Psoas muscle (tissue), 8 donors: ENCODE data around the gene ABITRAM. TPM values are rescaled to one million over a fixed set of nuclear protein-coding genes. Genes with fewer than 3 reads are reported as not detected.
"Not testable (repeated sequence)": the region's sequence is repeated elsewhere in the genome, so short reads cannot be mapped to it uniquely, and the experiment has no call there.

ENCODE experiments used
- ATAC-seq, 4 donors: fragments of 200-7000 bp; cut with Tn5 transposase; one replicate each; pipeline ENCODE4 v1.9.1; 2020; ENCODE audit warnings: moderate library complexity in 3 of 4, mild to moderate bottlenecking in 2 of 4
- DNase-seq, 2 donors: peaks; one replicate each; pipeline ENCODE4 v3.0.0-alpha.2; 2020
- H3K27ac ChIP-seq: fragments of 200-600 bp; one replicate; pipeline ENCODE4 v1.8.0; 2022
- H3K27me3 ChIP-seq, 3 donors: fragments of 200-600 bp in 1 of 3; one replicate each; pipeline versions ENCODE4 v1.6.1 to v1.8.0; 2013 to 2022; ENCODE audit warnings: low read length in 2 of 3, mild to moderate bottlenecking in 2 of 3, moderate library complexity in 1 of 3; ENCODE audit not compliant: insufficient read depth in 3 of 3
- H3K36me3 ChIP-seq, 2 donors: fragments of 200-600 bp in 1 of 2; one replicate each; pipeline versions ENCODE4 v1.6.1 to v1.8.0; 2013 to 2022; ENCODE audit warnings: low read depth in 1 of 2, mild to moderate bottlenecking in 1 of 2, moderate library complexity in 1 of 2; ENCODE audit not compliant: insufficient read depth in 1 of 2
- H3K4me1 ChIP-seq: fragments of 200-600 bp; one replicate; pipeline ENCODE4 v1.8.0; 2022
- H3K4me3 ChIP-seq: fragments of 200-600 bp; one replicate; pipeline ENCODE4 v1.8.0; 2022; ENCODE audit warnings: mild to moderate bottlenecking
- H3K9me3 ChIP-seq: fragments of 200-600 bp; one replicate; pipeline ENCODE4 v1.8.0; 2022
- WGBS, 3 donors: extraction: QIAGEN DNeasy Blood & Tissue Kit; methylation state at CpG; one replicate each; pipeline versions ENCODE4 v1.1.6 to v1.1.7; 2013; 5-methylcytosine and 5-hydroxymethylcytosine counted together
- intact Hi-C, 2 donors: fragments of 100-400 bp; cut with DNase I; formaldehyde crosslinking; loops; one replicate each; pipeline versions ENCODE4 v1.11.0 to v1.14.2; 2022
- polyA plus RNA-seq, 3 donors: library from polyadenylated mRNA; stranded (reverse); fragments of 200-250 nt; gene quantifications; one replicate each; pipeline ENCODE4 v1.2.3, GENCODE V29; 2013
- total RNA-seq, 4 donors: library from RNA; stranded (reverse); fragmentation: NEBNext Ultra II Directional in 2 of 4; extraction: Animal tissue kit (Norgen Biotek cat#: 25700) in 2 of 4; gene quantifications; one replicate each; pipeline versions ENCODE4 v1.2.1 to v1.2.4, GENCODE V29; 2021 to 2023
- TF ChIP-seq, protein P1 (sequence below): fragments of 200-600 bp; IDR thresholded peaks from one replicate; pipeline ENCODE4 v1.8.0; 2022; ENCODE audit warnings: antibody characterized with exemption
- donor health status: healthy with polysubstance abuse.
- donor health status: DM: no; HTN: no; CAD: no; lungs with moderate emphysema.
- donor health status: Bipolar disorder and iron deficiency.
- donor health status: healthy.
- donor health status: DM: yes; HTN: yes; CAD: no.
- donor health status: DM: no; HTN: no; CAD: no.
- donor health status: DM: no; HTN: no; CAD: no.
- donor health status: DM: yes; HTN: yes; CAD: no.

The ABITRAM gene
- total and polyA plus RNA-seq, 7 donors = 7.6 to 37.9 (median 14.1) TPM

DNA sequence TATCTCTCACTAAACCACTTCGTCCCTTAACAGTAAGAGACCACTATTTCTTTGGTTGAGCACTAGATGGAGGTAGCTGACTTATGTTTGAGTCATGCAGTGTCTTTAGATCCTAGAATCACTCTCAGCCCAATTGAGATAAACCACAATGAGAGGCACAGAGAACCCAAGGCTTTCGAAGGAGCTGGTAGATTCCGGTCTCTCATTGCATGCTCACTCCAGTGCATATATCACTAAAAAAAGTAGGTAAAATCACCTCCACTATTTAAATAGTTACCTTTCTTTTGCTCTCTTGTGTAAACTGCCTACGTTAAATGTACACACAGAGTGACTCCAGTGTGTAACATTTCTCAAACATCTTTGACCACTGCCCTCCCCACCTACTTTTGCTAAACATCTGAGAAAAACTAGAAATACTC lies 44.5 kb upstream of the ABITRAM start:
- WGBS, 3 donors = 85 to 92% (median 89%) methylated on average over 4 of the region's 4 CpGs
- Histone ChIP-seq H3K36me3 (peaks cover 8 to 76% of the 10 kb centered on the region in 2 donors), H3K9me3 (no peaks in the 10 kb centered on the region), H3K4me1 (no peaks in the 10 kb centered on the region), H3K27me3 (no peaks in the 10 kb centered on the region), H3K4me3 (no peak overlapping the region), H3K27ac (no peak overlapping the region)
- DNase-seq (no peak), ATAC-seq (peak in 1 of 4 donors; percentile 67)
- TF ChIP-seq, protein P1, sequence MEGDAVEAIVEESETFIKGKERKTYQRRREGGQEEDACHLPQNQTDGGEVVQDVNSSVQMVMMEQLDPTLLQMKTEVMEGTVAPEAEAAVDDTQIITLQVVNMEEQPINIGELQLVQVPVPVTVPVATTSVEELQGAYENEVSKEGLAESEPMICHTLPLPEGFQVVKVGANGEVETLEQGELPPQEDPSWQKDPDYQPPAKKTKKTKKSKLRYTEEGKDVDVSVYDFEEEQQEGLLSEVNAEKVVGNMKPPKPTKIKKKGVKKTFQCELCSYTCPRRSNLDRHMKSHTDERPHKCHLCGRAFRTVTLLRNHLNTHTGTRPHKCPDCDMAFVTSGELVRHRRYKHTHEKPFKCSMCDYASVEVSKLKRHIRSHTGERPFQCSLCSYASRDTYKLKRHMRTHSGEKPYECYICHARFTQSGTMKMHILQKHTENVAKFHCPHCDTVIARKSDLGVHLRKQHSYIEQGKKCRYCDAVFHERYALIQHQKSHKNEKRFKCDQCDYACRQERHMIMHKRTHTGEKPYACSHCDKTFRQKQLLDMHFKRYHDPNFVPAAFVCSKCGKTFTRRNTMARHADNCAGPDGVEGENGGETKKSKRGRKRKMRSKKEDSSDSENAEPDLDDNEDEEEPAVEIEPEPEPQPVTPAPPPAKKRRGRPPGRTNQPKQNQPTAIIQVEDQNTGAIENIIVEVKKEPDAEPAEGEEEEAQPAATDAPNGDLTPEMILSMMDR = peak; percentile 9
- intact Hi-C loops = no loop called here

DNA sequence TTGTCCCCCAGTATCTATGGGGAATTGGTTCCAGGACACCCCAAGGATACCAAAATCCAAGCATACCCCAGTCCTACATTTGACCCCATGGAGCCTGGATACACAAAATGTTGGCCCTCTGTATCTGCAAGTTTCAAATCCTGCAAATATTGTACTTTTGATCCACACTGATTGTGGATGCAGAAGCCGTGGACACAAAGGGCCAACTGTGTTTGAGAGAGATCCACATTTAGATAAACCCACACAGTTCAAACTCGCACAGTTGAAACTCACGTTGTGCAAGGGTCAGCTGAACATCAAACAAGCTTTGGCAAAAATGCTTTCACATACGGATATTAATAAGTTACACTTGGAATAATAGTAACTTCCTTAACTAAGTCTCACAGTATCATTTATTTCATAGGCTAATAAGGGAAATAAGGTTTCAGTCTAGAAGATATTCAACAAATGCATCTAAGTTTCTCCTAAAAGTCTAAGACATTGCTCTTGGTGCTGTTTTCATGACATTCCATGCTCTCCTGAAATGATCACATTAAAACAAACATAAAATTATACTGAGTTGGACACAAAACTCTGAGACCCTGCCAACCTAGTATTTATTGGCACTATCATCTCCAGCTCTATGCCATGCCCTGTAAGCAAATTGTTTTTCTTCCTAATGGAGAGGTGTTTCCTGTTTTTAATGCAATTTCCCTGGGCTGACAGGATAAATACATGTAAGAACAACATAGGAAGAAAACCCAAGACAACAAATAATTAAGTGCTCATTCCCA lies 39.8 kb upstream of the ABITRAM start:
- peaks cover 15 to 98% of the 10 kb centered on the region in 2 donors for H3K36me3 ChIP-seq
- no peaks in the 10 kb centered on the region for H3K9me3 ChIP-seq
- WGBS, 3 donors = 93 to 94% (median 93%) methylated on average over 4 of the region's 4 CpGs
- TF ChIP-seq, protein P1 = no peak
- H3K4me3 ChIP-seq = no peak overlapping the region
- intact Hi-C loops = no loop called here
- no peak overlapping the region for H3K27ac ChIP-seq
- DNase-seq (no peak), ATAC-seq (no peak)
- no peaks in the 10 kb centered on the region for H3K4me1 ChIP-seq
- H3K27me3 ChIP-seq = no peaks in the 10 kb centered on the region

DNA sequence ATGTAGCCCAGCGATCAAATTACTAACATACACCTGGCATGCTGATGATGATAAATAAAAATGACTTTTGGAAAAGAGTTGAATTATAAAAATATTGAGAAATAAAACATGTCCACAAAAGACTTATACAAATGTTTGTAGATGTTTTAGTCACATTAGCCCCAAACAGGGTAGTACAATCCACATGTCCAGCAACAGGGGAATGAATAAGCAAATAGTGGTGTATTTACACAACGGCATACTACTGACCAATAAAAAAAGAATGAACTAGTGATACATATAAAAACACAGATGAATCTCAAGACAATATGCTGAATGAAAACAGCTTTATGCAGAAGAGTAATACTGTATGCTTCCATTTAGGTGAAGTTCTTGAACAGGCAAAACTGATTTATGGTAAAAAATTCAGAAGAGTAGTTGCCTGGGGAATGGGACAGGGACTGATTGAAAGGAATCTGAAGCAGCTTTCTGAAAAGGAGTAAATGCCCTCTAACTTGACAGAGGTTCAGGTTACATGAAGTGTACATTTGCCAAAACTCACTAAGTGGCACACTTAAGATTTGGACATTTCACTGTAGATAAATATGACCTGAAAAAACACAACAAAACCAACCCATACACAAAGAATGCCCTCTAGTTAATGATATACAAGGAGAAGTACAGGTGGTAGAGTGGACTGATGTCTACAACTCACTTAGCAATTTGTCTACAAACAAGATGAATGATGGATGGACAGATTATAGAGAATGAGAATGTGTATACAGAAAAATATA lies 36.7 kb upstream of the ABITRAM start:
- no peaks in the 10 kb centered on the region for H3K9me3 ChIP-seq
- H3K4me1 ChIP-seq = no peaks in the 10 kb centered on the region
- H3K4me3 ChIP-seq = no peak overlapping the region
- peaks cover 18 to 98% of the 10 kb centered on the region in 2 donors for H3K36me3 ChIP-seq
- WGBS, 3 donors = 97 to 99% (median 98%) methylated on average over 2 of the region's 2 CpGs
- H3K27me3 ChIP-seq = no peaks in the 10 kb centered on the region
- no peak for ATAC-seq
- no peak for DNase-seq
- no peak overlapping the region for H3K27ac ChIP-seq
- TF ChIP-seq, protein P1 = no peak
- intact Hi-C loops = no loop called here

DNA sequence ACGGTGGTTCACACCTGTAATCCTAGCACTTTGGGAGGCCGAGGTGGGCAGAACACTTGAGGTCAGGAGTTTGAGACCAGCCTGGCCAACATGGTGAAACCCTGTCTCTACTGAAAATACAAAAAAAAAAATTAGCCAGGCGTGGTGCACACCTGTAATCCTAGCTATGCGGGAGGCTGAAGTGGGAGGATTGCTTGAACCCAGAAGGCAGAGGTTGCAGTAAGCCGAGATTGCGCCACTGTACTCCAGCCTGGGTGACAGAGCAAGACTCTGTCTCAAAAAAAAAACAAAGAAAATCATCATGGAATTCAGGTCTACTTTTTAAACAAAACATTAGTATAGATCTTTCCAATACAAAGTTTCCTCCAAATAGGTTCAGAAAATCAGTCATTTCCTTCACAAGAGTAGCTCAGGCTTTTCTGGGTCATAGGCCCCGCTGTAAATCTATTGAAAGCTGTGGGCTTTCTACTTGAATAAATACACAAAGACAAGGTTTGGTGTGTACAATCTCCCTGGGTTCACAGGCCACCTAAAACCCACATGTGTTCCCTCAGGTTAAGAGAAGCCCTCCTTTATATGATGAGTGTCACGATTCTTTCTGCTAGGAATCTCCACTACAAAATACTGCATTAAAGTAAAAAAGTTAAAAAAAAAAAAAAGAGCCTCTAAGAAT lies 35.0 kb upstream of the ABITRAM start:
- peaks cover 20 to 98% of the 10 kb centered on the region in 2 donors for H3K36me3 ChIP-seq
- H3K4me3 ChIP-seq, H3K27me3 ChIP-seq, H3K27ac ChIP-seq, H3K9me3 ChIP-seq, DNase-seq, H3K4me1 ChIP-seq, intact Hi-C loops, ATAC-seq: not testable (repeated sequence)
- 94 to 96% (median 95%) methylated on average over 8 of the region's 8 CpGs for WGBS, 3 donors

DNA sequence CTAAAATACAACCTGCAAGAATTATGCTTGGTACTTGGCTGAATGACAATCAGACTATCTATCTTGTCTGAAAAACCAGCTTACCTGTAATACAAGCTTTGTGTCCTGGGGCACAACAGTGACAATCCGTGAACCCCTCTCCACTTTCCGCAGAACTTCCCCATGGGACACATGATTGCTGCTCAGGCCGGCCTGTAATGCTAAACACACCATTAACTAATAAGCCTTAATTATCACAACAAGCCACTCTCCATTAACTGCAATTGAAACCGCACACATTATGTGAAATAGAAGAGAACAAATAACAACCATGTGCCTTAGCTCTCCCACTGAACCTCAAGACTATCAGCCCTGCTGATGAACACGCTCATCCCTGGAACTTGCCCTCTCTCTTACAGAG lies 34.0 kb upstream of the ABITRAM start:
- Histone ChIP-seq H3K4me1 (no peaks in the 10 kb centered on the region), H3K27ac (no peak overlapping the region), H3K4me3 (no peak overlapping the region), H3K9me3 (no peaks in the 10 kb centered on the region), H3K36me3 (peaks cover 19 to 98% of the 10 kb centered on the region in 2 donors), H3K27me3 (no peaks in the 10 kb centered on the region)
- no peak for DNase-seq
- no peak for ATAC-seq
- TF ChIP-seq, protein P1 = no peak
- intact Hi-C loops = no loop called here
- 87 to 95% (median 93%) methylated on average over 5 of the region's 5 CpGs for WGBS, 3 donors
